GM10248 (cell line): ENCODE data around the gene LDB3.

Experiments
- CTCF ChIA-PET: fragments of 300-600 bp; sonication (Branson Sonifier 250); formaldehyde crosslinking; extraction: SDS; loops from one replicate; lab custom pipeline; 2021; ENCODE audit warnings: antibody characterized with exemption; lab: Yijun Ruan, JAX
- POLR2A ChIA-PET: fragments of 350-650 bp; sonication (Branson Sonifier 250); formaldehyde crosslinking; extraction: SDS; loops from one replicate; lab custom pipeline; 2020; ENCODE audit warnings: antibody characterized with exemption; lab: Yijun Ruan, JAX
- DNase-seq: peaks from one replicate; pipeline ENCODE4 v3.0.0; 2012; ENCODE audit errors: extremely low spot score
- TF ChIP-seq, protein P1 (sequence below): IDR thresholded peaks from 2 replicates; pipeline ENCODE4 v1.5.1; 2012; ENCODE audit warnings: mild to moderate bottlenecking, low read depth; ENCODE audit errors: extremely low read depth, missing control alignments, control extremely low read depth

Gene LDB3

DNA sequence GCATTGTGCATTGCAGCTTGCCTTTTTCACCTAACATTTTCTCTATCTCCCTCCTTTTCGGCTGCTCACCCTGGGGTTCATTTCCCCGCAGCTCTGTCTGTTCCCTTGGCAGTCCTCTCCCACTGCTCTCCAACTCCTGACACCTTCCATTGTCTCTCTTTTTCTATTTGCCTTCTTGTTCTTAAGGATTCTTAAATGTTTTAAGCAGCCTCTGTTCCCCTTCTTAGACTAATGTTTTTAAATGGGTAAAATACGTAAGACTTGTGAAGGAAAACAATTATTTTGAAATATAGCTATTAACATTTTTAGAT is 107.5 kb downstream of the LDB3 start:
- DNase-seq: no peak
- TF ChIP-seq, protein P1, sequence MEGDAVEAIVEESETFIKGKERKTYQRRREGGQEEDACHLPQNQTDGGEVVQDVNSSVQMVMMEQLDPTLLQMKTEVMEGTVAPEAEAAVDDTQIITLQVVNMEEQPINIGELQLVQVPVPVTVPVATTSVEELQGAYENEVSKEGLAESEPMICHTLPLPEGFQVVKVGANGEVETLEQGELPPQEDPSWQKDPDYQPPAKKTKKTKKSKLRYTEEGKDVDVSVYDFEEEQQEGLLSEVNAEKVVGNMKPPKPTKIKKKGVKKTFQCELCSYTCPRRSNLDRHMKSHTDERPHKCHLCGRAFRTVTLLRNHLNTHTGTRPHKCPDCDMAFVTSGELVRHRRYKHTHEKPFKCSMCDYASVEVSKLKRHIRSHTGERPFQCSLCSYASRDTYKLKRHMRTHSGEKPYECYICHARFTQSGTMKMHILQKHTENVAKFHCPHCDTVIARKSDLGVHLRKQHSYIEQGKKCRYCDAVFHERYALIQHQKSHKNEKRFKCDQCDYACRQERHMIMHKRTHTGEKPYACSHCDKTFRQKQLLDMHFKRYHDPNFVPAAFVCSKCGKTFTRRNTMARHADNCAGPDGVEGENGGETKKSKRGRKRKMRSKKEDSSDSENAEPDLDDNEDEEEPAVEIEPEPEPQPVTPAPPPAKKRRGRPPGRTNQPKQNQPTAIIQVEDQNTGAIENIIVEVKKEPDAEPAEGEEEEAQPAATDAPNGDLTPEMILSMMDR: no peak
- CTCF ChIA-PET: interaction anchor here (0.8 to 1.2 kb wide), 3 partner anchors 9 to 87 kb away, joined by 3 read pairs; no protein-coding TSS in a partner anchor
- POLR2A ChIA-PET: no interaction called here

DNA sequence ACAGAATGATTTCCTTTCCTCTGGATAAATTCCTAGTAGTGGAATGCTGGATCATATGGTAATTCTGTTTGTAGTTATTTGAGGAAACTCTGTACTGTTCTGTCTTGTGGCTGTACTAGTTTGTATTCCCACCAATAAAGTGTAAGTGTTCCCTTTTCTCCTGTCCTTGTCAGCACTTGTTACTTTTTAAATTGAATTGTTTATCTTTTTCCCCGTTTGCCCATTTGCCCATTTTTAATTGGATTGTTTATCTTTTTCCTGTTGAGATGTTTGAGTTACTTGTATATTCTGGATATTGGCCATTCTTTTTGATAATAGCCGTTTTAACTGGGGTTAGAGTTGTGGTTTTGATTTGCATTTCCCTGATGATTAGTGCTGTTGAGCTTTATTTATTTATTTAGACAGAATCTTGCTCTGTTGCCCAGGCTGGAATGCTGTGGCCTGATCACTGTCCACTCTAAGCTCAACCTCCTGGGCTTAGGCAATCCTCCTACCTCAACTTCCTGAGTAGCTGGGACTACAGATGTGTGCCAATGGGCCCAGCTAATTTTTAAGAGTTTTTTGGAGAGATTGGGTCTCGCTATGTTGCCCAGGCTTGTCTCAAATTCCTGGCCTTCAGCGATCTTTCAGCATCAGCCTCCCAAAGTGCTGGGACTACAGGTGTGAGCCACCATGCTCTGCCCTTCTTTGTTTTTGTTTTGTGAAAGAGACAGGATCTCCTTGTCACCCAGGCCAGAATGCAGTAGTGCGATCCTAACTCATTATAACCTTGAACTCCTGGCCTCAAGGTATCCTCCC is 111.1 kb downstream of the LDB3 start:
- ChIA-PET POLR2A (interaction anchor here (1.2 kb wide), 1 partner anchor 10 kb away, joined by 3 read pairs; no protein-coding TSS in a partner anchor), CTCF (interaction anchor here (0.9 kb wide), 1 partner anchor 9 kb away, joined by 3 read pairs; no protein-coding TSS in a partner anchor)
- DNase-seq: no peak
- TF ChIP-seq, protein P1: no peak

DNA sequence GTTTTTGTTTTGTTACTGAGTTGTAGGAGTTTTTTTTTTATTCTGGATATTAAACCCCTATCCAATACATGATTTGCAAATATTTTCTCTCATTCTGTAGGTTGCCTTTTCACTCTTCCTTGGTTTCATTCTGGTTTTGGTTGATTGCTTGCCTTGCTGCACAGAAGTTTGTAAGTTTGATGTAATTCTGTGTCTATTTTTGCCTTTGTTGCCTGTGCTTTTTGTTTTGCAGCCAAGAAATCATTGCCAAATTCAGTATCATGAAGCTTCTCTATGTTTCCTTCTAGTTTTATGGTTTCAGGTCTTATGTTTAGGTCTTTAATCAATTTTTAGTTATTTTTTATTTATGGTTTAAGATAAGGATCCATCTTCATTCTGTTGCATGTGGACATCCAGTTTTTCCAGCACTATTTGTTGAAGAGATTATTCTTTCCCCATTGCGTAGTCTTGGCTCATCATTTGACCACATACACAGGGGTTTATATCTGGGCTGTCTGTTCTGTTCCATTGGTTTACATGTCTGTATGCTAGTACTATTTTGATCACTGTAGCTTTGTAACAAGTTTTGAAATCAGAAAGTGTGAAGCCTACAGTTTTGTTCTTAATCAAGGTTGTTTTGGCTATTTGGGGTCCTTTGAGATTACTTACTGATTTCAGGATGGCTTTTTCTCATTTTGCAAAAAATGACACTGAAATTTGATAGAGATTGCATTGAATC is 114.5 kb downstream of the LDB3 start:
- TF ChIP-seq, protein P1: no peak
- peak; percentile 23 for DNase-seq
- POLR2A ChIA-PET: no interaction called here
- CTCF ChIA-PET: interaction anchor here (0.6 to 1.5 kb wide), 2 partner anchors 16 to 944 kb away, joined by 3 read pairs; no protein-coding TSS in a partner anchor

DNA sequence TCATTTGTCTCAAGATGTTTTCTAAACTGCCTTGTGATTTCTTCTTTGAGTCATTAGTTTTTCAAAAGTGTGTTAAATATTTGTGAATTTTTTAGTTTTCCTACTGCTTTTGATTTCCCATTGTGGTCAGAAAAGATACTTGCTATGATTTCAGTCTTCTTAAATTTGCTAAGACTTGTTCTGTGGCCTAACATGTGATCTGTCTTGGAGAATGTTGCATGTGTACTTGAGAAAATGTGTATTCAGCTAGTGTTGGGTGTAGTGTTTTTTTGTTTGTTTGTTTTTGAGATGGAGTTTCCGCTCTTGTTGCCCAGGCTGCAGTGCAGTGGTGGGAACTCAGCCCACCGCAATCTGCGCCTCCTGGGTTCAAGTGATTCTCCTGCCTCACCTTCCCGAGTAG is 116.7 kb downstream of the LDB3 start:
- ChIA-PET CTCF (interaction anchor here (1.0 kb wide), 2 partner anchors 9 to 14 kb away, joined by 3 read pairs; no protein-coding TSS in a partner anchor), POLR2A (no interaction called here)
- TF ChIP-seq, protein P1: no peak
- no peak for DNase-seq
